ENCODE measurements around the gene APP. TPM values are rescaled to one million over a fixed set of nuclear protein-coding genes. Genes with fewer than 3 reads are reported as not detected.

APP gene
- total RNA-seq, 4 donors from 2014 or later = 209 to 297 (median 240) TPM

- H3K36me3 ChIP-seq = peaks cover 0 to 12% (median 0%) of the 10 kb centered on the region in 3 donors
- H3K27ac ChIP-seq = no peak overlapping the region
- no peak overlapping the region for H3K4me3 ChIP-seq
- H3K9me3 ChIP-seq = no peaks in the 10 kb centered on the region
- TF ChIP-seq CTCF (IDR thresholded peaks at IDR 0.05) (no peak), POLR2A (IDR thresholded peaks at IDR 0.05) (no peak)
- no peaks in the 10 kb centered on the region for H3K27me3 ChIP-seq
- DNase-seq = no peak
- H3K4me1 ChIP-seq = no peaks in the 10 kb centered on the region
Measured at GRCh38 chr21:25949701-25950100, 220.9 kb downstream of the APP start.

GRCh38 chr21:25944672-25945213 is 225.8 kb downstream of the APP start:
- DNase-seq = no peak
- peaks cover 0 to 7% (median 0%) of the 10 kb centered on the region in 3 donors for H3K36me3 ChIP-seq
- no peak overlapping the region for H3K27ac ChIP-seq
- TF ChIP-seq CTCF (IDR thresholded peaks at IDR 0.05) = no peak
- TF ChIP-seq POLR2A (IDR thresholded peaks at IDR 0.05) = no peak
- no peaks in the 10 kb centered on the region for H3K9me3 ChIP-seq
- no peaks in the 10 kb centered on the region for H3K27me3 ChIP-seq
- no peaks in the 10 kb centered on the region for H3K4me1 ChIP-seq
- H3K4me3 ChIP-seq = no peak overlapping the region

GRCh38 chr21:25944082-25944481 is 226.5 kb downstream of the APP start:
- Histone ChIP-seq H3K27me3 (no peaks in the 10 kb centered on the region), H3K4me1 (no peaks in the 10 kb centered on the region), H3K27ac (no peak overlapping the region), H3K4me3 (no peak overlapping the region), H3K9me3 (no peaks in the 10 kb centered on the region), H3K36me3 (peaks cover 0 to 7% (median 0%) of the 10 kb centered on the region in 3 donors)
- TF ChIP-seq POLR2A (IDR thresholded peaks at IDR 0.05) = no peak
- TF ChIP-seq CTCF (IDR thresholded peaks at IDR 0.05) = no peak
- DNase-seq = no peak

GRCh38 chr21:25942135-25942534 is 228.4 kb downstream of the APP start:
- peaks cover 0 to 7% (median 0%) of the 10 kb centered on the region in 3 donors for H3K36me3 ChIP-seq
- TF ChIP-seq POLR2A (IDR thresholded peaks at IDR 0.05) (no peak), CTCF (IDR thresholded peaks at IDR 0.05) (no peak)
- no peaks in the 10 kb centered on the region for H3K27me3 ChIP-seq
- no peak overlapping the region for H3K27ac ChIP-seq
- H3K4me3 ChIP-seq = no peak overlapping the region
- no peak for DNase-seq
- H3K9me3 ChIP-seq = no peaks in the 10 kb centered on the region
- no peaks in the 10 kb centered on the region for H3K4me1 ChIP-seq

- no peak for DNase-seq
- TF ChIP-seq POLR2A (IDR thresholded peaks at IDR 0.05) = no peak
- TF ChIP-seq CTCF (IDR thresholded peaks at IDR 0.05) = no peak
- no peak overlapping the region for H3K4me3 ChIP-seq
- no peaks in the 10 kb centered on the region for H3K9me3 ChIP-seq
- no peaks in the 10 kb centered on the region for H3K4me1 ChIP-seq
- no peaks in the 10 kb centered on the region for H3K36me3 ChIP-seq
- H3K27ac ChIP-seq = no peak overlapping the region
- H3K27me3 ChIP-seq = no peaks in the 10 kb centered on the region
Measured at GRCh38 chr21:25939396-25939761, 231.2 kb downstream of the APP start.
